Stimulated activated CD8-positive, alpha-beta memory T cell treated with anti-CD3 and anti-CD28 coated beads, Interleukin-7, amount 100 ng/mL, for 48 hours (primary cell): Measurements from ENCODE around the gene S100A2.
"Not testable (repeated sequence)": the region's sequence is repeated elsewhere in the genome, so short reads cannot be mapped to it uniquely, and the experiment has no call there.

Source experiments
- DNase-seq, 2 donors: peaks; one replicate each; pipeline ENCODE4 v3.0.0-alpha.2; 2020; ENCODE audit warnings: low read depth in 1 of 2; ENCODE audit errors: extremely low read depth in 1 of 2

The S100A2 gene

DNA sequence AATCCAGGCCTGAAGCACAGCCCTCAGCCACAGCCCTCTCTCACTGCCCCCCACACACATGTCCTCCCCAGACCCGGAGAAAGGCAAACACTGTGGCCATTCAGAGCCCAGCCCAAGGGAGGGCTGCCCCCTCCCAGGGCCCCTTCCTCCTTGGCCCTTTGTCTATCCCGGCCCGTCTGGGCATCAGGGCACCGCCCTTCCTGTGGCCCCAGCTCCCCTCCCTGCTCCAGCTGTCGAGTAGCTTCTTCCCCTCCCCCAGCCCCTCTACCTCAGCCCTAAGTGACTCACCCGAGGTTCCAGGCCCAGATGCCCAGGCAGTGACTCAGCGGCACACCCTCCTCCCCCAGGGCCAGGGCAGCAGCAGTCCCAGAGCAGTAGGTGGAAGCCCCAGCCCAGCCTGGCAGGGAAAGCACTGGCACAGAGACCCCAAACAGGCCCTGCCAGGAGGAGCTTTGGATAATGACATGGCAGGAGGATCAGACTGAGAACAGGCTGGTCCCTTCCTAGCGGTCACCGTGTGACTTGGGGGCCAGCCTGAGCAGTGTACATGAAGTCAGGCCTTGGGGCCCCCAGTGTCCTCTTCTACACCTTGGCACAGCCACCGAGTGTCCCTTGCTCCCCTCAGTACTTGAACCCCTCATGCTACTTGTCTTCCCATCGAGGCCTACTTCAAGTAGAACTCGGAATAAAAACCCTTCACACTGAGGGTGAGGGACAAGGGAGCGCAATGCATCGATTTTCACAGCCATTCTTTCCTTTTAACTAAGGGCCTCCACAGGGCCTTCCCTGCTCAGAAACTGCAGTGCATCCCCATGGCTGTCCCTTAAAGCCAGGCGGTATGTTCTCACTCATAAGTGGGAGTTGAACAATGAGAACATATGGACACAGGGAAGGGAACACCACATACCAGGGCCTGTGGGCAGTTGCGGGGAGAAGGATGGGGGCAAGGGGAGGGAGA is 1.0 kb upstream of the S100A2 start:
- peak; percentile 79 to 92 for DNase-seq

- DNase-seq, result no peak
Observed at GRCh38 chr1:153563991-153564390, 1.7 kb downstream of the S100A2 start.

DNA sequence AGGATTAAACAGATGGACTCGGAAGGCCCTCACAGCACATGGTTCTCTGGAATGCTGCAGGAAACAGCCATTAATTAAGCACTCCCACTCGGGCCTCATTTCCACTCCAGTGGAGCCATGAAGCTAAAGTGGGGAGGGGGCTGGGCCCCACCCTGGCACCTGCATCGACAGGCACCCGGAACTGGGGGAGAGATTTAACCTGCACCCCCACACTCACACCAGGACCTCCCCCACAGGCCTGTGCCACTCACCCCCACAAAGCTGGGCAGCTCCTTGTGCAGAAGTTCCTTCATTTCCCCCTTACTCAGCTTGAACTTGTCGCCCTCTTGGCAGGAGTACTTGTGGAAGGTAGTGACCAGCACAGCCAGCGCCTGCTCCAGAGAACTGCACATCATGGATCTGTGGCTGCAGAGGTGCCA is 2.2 kb downstream of the S100A2 start:
- no peak for DNase-seq

- not testable (repeated sequence) for DNase-seq
Observed at GRCh38 chr1:153562021-153562420, 3.6 kb downstream of the S100A2 start.

GRCh38 chr1:153561466-153561985 is 4.1 kb downstream of the S100A2 start:
- no peak for DNase-seq

GRCh38 chr1:153560771-153561465 is 4.7 kb downstream of the S100A2 start:
- DNase-seq, result no peak

- no peak for DNase-seq
Observed at GRCh38 chr1:153560241-153560640, 5.4 kb downstream of the S100A2 start.

- DNase-seq, result no peak
Observed at GRCh38 chr1:153557877-153558276, 7.8 kb downstream of the S100A2 start.

- no peak for DNase-seq
Observed at GRCh38 chr1:153556348-153556747, 9.3 kb downstream of the S100A2 start.

DNA sequence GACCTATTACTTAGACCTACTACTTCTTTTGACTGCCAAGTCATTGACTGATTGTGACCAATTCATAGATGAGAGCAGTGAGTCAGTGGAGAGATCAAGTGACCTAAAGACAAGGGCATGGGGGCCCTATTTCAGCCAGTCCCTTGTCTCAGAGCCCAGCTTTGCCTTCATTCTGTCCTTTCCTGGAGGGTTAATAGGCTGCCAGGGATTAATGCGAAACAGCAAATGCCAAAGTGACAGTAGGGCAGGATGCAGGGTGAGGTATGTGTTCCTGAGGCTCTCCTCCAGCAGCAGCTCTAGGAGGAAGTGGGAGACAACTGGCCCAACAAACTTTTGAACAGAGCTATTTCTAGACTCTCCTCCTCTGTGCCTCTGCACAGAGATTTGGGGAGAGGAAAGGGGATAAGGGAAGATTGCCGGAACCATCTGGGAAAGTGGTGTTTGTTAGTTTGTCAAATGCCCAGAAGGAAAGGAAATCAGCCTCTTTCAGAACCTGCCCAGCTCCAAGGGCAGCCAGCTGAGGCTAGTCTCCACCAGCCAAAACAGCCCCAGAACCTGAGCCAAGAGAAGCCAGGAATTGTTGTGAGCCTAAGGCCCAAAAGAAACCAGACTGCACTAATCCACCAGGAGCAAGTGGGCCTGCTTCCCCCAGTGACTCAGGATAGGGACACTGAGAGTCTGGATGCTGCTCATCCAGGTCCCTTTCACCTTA is 11.7 kb downstream of the S100A2 start:
- no peak for DNase-seq

GRCh38 chr1:153553096-153553495 is 12.5 kb downstream of the S100A2 start:
- DNase-seq, result no peak

GRCh38 chr1:153552335-153552734 is 13.3 kb downstream of the S100A2 start:
- no peak for DNase-seq

DNA sequence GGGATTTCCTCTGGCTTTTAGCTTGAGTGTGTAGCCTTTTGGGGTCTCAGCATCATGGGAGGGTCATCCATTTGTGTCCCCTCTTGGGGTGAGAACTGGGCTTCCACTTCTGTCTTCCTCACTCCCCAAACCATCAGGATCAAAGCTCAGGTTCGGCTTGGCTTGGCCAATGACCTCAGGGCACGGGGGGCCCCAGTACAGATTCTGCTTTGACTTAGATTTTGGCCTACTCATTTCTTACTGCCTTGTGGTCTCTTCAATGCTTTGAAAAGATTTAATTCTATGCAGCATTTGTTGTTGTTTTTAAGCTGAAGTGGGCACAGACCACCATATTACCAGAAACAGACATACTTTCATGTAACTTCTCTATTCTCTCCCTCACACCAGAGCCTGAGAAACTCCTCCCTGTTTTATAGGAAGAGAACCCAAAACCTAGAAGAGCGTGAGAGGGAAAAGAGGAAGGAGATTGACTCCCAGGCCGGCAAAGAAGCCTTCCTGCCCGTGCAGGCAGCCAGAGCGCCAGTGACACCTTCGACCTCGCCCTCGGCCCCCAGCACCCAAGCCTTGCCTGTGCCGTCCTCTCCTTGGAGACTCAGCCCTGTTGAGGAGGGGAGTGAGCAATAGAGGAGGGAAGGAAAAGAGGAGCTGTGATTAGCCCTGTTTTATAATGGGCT is 14.7 kb downstream of the S100A2 start:
- no peak for DNase-seq

GRCh38 chr1:153550398-153550758 is 15.3 kb downstream of the S100A2 start:
- DNase-seq, result no peak

- DNase-seq, result no peak
Observed at GRCh38 chr1:153549741-153550397, 15.8 kb downstream of the S100A2 start.

- no peak for DNase-seq
Observed at GRCh38 chr1:153548722-153549688, 16.6 kb downstream of the S100A2 start, which contains the start of gene S100A3. S100A3 (minus strand) TSS chr1:153549258; CDS start chr1:153548485, 773 bp downstream.

DNA sequence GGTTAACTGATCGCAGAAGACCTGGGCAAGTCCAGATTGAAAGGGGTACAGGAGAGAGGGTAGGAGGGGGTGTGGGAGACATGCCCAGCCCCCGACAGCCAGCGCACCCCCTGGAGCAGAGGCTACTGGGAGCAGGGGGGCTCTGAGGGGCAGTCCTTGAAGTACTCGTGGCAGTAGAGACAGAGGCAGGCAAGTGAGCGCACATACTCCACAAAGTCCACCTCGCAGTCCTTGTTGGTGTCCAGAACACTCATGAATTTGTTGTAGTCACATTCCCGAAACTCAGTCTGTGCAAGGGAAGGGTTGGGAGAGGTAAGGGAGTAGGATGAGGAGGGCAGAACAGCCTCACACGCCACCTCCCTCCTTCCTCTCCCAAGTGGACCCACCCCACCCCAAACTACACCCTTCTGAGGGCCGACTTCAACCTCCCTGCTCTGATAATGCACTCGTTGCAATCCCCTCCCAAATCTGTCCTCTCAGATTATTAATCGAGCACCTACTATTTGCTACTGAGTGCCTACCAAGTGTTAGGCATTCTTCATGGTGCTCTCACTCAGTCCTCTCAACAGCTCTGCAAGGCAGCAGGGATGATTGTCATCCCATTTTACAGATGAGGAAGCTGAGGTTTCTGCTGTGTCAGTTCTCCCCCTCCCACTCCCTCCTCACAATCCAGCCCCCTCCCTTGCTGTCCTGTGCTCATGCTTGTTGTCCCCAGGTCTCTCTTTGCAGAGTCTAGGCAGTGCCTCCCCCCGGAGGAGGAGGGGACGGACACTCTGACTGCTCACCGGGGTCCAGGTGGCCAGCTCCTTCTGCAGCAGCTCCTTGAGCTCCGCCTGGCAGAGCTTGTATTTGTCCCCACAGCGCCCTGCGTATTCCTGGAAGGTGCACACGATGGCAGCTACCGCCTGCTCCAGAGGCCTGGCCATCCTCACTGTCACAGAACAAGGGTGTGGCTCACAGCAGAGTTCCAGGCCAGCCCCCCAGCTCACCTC is 17.8 kb downstream of the S100A2 start:
- no peak for DNase-seq
